K562 (cell line): Measurements from ENCODE around the gene PSAT1.

Source experiments
- CBX8 ChIP-seq: fragments of 200-600 bp; sonication (generic); IDR thresholded peaks from 2 replicates; pipeline ENCODE4 v1.6.1; 2012; ENCODE audit warnings: borderline replicate concordance, mixed run types, low read depth, mild to moderate bottlenecking, moderate library complexity, mixed read lengths, low read length, control low read depth, inconsistent platforms; ENCODE audit not compliant: poor library complexity, severe bottlenecking; ENCODE audit errors: extremely low read depth
- DMBX1 ChIP-seq: fragments of 250-450 bp; sonication (Bioruptor Pico); IDR thresholded peaks from 2 replicates; pipeline ENCODE4 v1.8.0; 2022; ENCODE audit warnings: inconsistent platforms, mild to moderate bottlenecking, moderate library complexity, borderline replicate concordance
- GABPB2 ChIP-seq: fragments of 250-450 bp; sonication (Bioruptor Pico); conservative IDR thresholded peaks from 2 replicates; pipeline ENCODE4 v1.5.1; 2021; ENCODE audit warnings: mild to moderate bottlenecking
- HDGF ChIP-seq: fragments of 450-650 bp; IDR thresholded peaks from 2 replicates; pipeline ENCODE4 v1.6.1; 2016
- HMG20B ChIP-seq: fragments of 250-450 bp; sonication (Bioruptor Pico); IDR thresholded peaks from 2 replicates; pipeline ENCODE4 v1.5.0; 2021; ENCODE audit warnings: mild to moderate bottlenecking
- ID3 ChIP-seq, 2 experiments: fragments of 250-450 bp in 1 of 2; fragments of 450-650 bp in 1 of 2; sonication (Bioruptor Pico) in 1 of 2; IDR thresholded peaks; 2 replicates each; pipeline versions ENCODE4 v1.6.1 to v1.8.0; 2016 to 2021; ENCODE audit warnings: mild to moderate bottlenecking in 2 of 2, moderate library complexity in 2 of 2, missing compliant biosample characterization in 1 of 2, missing genetic modification characterization in 1 of 2
- MTA3 ChIP-seq: fragments of 450-650 bp; formaldehyde crosslinking; IDR thresholded peaks from 2 replicates; pipeline ENCODE4 v1.6.1; 2017; ENCODE audit warnings: mild to moderate bottlenecking, borderline replicate concordance
- NONO ChIP-seq, 2 experiments: fragments of 200-400 bp in 1 of 2; fragments of 450-650 bp in 1 of 2; formaldehyde crosslinking in 1 of 2; IDR thresholded peaks; 2 replicates each; pipeline ENCODE4 v1.6.1; 2017; ENCODE audit warnings: low read depth in 2 of 2, mild to moderate bottlenecking in 2 of 2, moderate library complexity in 2 of 2, low read length in 1 of 2
- TF ChIP-seq, protein P1 (sequence below), 3 experiments: IDR thresholded peaks in 2 of 3; conservative IDR thresholded peaks in 1 of 3; 2 replicates each; pipeline ENCODE4 v1.5.1; 2011 to 2012; ENCODE audit warnings: low read length in 3 of 3, mild to moderate bottlenecking in 3 of 3, control low read depth in 2 of 3, improper control_type of control experiment in 1 of 3, inconsistent platforms in 1 of 3, low read depth in 1 of 3, mixed read lengths in 1 of 3, moderate library complexity in 1 of 3; ENCODE audit not compliant: insufficient read depth in 2 of 3

DNA sequence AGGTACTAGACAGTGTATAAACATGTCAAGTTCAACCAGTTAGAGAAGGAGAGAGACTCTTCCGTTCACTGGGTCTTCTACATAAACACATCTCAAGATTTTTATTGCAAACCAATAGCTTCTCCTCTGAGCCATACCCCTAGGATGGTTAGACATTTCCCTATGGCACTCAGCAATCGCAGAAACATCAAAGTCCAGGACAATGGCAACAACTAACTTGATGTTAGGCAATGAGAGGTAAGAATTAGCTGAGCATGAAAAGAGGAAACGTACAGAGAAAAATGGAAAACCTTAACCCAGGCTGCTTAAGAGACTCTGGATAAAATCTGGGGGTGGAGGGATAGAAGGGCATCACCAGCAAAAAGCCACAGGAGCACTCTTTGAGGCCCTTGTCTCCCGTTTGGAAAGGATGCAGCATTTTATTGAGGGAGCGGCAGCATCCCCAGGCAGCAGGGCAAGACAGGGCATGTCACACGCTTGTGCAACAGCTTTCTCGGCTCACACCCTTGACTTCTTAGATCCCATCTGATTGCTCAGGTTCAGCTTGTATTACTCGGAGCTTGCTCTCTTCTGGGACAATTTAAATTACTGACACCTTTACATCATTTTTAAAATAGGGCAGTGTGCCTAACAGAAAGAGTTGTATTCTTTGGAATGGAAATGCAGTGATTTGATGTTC is 8.6 kb upstream of the PSAT1 start:
- TF ChIP-seq ID3 (CRISPR knock-in tag; IDR thresholded peaks at IDR 0.05): no peak
- no peak for TF ChIP-seq ID3 (tag; IDR thresholded peaks at IDR 0.05)
- TF ChIP-seq NONO (IDR thresholded peaks at IDR 0.05; ENCODE audit: low read depth in 2 of 2, low read length in 1 of 2): no peak
- no peak for TF ChIP-seq HDGF
- no peak for TF ChIP-seq MTA3
- TF ChIP-seq HMG20B (CRISPR knock-in tag): no peak
- no peak for TF ChIP-seq CBX8
- no peak for TF ChIP-seq GABPB2 (CRISPR knock-in tag)
- TF ChIP-seq, protein P1, sequence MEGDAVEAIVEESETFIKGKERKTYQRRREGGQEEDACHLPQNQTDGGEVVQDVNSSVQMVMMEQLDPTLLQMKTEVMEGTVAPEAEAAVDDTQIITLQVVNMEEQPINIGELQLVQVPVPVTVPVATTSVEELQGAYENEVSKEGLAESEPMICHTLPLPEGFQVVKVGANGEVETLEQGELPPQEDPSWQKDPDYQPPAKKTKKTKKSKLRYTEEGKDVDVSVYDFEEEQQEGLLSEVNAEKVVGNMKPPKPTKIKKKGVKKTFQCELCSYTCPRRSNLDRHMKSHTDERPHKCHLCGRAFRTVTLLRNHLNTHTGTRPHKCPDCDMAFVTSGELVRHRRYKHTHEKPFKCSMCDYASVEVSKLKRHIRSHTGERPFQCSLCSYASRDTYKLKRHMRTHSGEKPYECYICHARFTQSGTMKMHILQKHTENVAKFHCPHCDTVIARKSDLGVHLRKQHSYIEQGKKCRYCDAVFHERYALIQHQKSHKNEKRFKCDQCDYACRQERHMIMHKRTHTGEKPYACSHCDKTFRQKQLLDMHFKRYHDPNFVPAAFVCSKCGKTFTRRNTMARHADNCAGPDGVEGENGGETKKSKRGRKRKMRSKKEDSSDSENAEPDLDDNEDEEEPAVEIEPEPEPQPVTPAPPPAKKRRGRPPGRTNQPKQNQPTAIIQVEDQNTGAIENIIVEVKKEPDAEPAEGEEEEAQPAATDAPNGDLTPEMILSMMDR (IDR thresholded peaks at IDR 0.05 in 2 of 3, conservative IDR thresholded peaks at IDR 0.05 in 1 of 3; ENCODE audit: insufficient read depth in 2 of 3, low read depth in 1 of 3, low read length in 3 of 3): no peak
- TF ChIP-seq DMBX1 (CRISPR knock-in tag): no peak
